ENCODE data around the gene ALDOB.

DNA sequence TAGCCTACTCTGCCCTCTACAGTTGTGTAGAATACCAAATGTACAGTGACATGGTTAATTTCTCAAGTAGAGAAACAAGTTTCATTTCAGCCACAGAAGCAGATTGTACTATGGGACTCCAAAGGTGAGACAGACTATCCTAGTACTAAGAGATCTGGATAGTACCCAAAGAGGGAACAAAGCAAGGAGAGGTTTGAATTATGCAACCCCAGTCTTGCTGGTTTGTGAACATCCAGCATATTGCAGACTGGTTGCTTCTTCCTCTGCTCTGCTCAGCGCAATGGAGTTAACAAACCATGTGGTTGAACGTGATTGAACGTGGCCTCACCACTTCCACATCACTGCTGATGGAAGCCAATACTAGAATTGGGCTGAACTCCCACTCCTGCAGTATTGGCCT is 43.3 kb upstream of the ALDOB start:
- TF ChIP-seq CTCF (tag by site-specific recombination; IDR thresholded peaks at IDR 0.05) = no peak
- TF ChIP-seq ZSCAN23 (tag by site-specific recombination; IDR thresholded peaks at IDR 0.05) = no peak
- no peak for TF ChIP-seq ZNF768 (tag by site-specific recombination; IDR thresholded peaks at IDR 0.05)
- TF ChIP-seq ZNF37A (tag by site-specific recombination; IDR thresholded peaks at IDR 0.05) = no peak
- no peak for TF ChIP-seq ZNF121 (tag by site-specific recombination; IDR thresholded peaks at IDR 0.05)
- no peak for TF ChIP-seq ZFP3 (tag by site-specific recombination; IDR thresholded peaks at IDR 0.05; ENCODE audit: low read depth)
- TF ChIP-seq ZNF280C (tag by site-specific recombination; IDR thresholded peaks at IDR 0.05) = no peak
- no peak for TF ChIP-seq ZNF596 (tag by site-specific recombination; IDR thresholded peaks at IDR 0.05)
- no peak for TF ChIP-seq PBX3 (CRISPR knock-in tag; IDR thresholded peaks at IDR 0.05)

Measured in HEK293 (cell line).